ENCODE data around the gene VEGFA. TPM values are rescaled to one million over a fixed set of nuclear protein-coding genes. Genes with fewer than 3 reads are reported as not detected.
A peak's percentile ranks its signal among the peaks of the same experiment; 100 is the strongest.

VEGFA gene
- total RNA-seq, 6 donors from 2014 or later, result 129 to 564 (median 261) TPM

DNA sequence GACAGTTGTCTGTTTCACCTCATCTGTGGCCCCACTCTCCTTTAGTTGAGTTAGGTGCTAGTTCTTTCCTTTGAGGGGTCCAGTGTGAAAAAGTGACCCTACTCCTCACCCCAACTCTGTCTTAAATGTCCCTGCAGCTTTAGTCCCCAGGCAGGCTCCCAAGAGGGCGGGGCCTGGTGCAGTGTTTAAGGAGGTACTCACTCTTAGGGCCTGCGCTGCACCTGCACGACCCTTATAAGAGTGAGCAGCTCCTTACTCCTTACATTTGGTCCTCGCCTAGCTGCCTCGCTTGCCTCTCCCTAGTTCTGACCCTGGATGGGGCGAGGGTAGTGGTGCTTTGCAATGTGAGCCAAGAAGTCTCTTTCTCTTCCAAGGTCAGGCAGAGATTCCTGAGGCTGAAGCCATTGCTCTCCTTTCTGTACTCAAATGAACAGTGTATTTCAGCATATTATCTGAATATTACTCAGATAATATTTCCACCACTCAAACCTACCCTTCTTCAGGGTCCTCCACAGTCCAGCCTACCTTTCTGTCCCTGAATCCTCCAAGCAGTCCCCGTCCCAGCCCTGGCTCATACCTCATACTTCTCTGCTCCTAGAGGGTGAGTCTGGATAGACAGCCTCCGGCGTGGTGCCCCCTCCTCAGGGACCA, 11.9 kb upstream of the VEGFA start:
- no peak for DNase-seq
- Histone ChIP-seq H3K36me3 (no peaks in the 10 kb centered on the region), H3K27me3 (no peaks in the 10 kb centered on the region), H3K4me1 (peaks cover 3 to 19% (median 10%) of the 10 kb centered on the region in 4 donors), H3K27ac (peak overlapping the region in 3 of 4 donors; percentile 28 to 44 (median 32)), H3K4me3 (no peak overlapping the region), H3K9me3 (no peaks in the 10 kb centered on the region)
- TF ChIP-seq EP300 (IDR thresholded peaks at IDR 0.05) (no peak), POLR2AphosphoS5 (IDR thresholded peaks at IDR 0.05) (no peak), POLR2A (IDR thresholded peaks at IDR 0.05) (no peak)
- TF ChIP-seq, protein P1, sequence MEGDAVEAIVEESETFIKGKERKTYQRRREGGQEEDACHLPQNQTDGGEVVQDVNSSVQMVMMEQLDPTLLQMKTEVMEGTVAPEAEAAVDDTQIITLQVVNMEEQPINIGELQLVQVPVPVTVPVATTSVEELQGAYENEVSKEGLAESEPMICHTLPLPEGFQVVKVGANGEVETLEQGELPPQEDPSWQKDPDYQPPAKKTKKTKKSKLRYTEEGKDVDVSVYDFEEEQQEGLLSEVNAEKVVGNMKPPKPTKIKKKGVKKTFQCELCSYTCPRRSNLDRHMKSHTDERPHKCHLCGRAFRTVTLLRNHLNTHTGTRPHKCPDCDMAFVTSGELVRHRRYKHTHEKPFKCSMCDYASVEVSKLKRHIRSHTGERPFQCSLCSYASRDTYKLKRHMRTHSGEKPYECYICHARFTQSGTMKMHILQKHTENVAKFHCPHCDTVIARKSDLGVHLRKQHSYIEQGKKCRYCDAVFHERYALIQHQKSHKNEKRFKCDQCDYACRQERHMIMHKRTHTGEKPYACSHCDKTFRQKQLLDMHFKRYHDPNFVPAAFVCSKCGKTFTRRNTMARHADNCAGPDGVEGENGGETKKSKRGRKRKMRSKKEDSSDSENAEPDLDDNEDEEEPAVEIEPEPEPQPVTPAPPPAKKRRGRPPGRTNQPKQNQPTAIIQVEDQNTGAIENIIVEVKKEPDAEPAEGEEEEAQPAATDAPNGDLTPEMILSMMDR (IDR thresholded peaks at IDR 0.05), result no peak
- WGBS, 2 donors, result 54 to 56% methylated on average over 8 to 9 of the region's 9 CpGs
- ATAC-seq (ENCODE audit: low FRiP score in 2 of 2), result no peak

DNA sequence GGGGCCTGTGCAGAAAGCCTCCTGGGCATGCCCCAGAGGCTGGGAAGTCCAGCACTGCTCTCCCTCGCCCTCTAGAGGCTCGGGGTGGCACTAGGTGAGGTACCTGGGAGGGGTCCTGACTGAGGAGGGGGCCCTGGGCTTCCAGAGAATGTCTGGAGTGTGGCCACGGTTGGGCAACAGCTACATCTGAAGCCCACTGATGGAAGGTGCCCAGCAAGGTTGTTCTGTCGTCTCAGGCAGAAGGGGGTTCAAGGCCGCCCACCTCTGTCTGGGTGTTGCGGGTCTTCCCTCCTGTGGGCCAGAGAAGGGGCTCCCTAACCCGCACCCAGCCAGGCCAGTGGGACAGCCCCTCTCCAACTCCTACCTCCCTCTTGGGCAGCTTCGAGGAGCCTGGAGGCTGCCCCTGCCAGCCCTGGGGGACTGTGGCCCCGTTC, 11.4 kb upstream of the VEGFA start:
- ATAC-seq (ENCODE audit: low FRiP score in 2 of 2) (peak; percentile 32 to 50), DNase-seq (peak in 1 of 2 donors; percentile 46)
- Histone ChIP-seq H3K4me1 (peaks cover 3 to 19% (median 10%) of the 10 kb centered on the region in 4 donors), H3K36me3 (no peaks in the 10 kb centered on the region), H3K27me3 (no peaks in the 10 kb centered on the region), H3K4me3 (no peak overlapping the region), H3K27ac (peak overlapping the region in 3 of 4 donors; percentile 32 to 47 (median 44)), H3K9me3 (no peaks in the 10 kb centered on the region)
- TF ChIP-seq POLR2A (IDR thresholded peaks at IDR 0.05) (no peak), EP300 (IDR thresholded peaks at IDR 0.05) (no peak), POLR2AphosphoS5 (IDR thresholded peaks at IDR 0.05) (no peak)
- TF ChIP-seq, protein P1 (IDR thresholded peaks at IDR 0.05), result peak; percentile 30 to 69 (median 53)
- 64 to 73% methylated on average over 8 to 9 of the region's 9 CpGs for WGBS, 2 donors

DNA sequence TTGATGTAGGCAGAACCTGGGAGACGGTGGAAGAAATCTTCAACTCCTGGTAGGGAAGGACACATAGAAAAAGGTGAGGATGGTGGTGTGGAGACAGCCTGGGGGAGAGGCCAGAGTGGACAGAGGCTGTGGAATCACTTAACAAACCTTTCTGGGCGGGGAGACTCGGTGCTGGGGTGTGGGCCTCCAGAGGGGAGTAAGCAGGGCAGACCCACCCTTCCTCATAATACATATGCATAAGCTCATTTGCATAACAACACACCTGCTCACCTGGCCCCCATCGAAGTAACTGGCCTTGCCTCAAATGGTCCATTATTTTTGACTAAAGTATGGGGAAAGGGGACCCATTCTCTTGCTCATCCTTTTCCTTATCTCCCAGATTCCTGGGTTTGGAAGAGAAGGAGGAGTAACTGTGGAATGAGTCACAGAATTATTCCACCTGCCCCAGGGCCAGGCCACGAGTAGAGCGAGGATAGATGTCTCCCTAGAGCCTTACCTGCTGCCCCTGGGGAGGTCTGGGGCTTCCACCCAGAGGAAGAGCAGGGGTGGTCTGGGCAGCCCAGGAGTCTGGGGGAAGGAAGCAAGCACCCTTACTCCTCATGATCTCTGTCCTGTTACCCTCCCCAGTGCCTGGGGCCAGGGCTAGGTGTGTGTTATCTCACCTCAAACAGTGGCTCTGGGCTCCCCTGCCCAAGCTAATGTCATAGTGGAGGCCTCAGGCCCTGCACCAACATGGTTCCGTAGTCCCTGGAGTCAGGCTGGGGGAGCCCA, 10.7 kb upstream of the VEGFA start:
- Histone ChIP-seq H3K4me3 (no peak overlapping the region), H3K4me1 (peaks cover 3 to 19% (median 10%) of the 10 kb centered on the region in 4 donors), H3K36me3 (no peaks in the 10 kb centered on the region), H3K27ac (peak overlapping the region; percentile 32 to 77 (median 48)), H3K9me3 (no peaks in the 10 kb centered on the region), H3K27me3 (no peaks in the 10 kb centered on the region)
- TF ChIP-seq EP300 (IDR thresholded peaks at IDR 0.05), result no peak
- TF ChIP-seq POLR2AphosphoS5 (IDR thresholded peaks at IDR 0.05), result no peak
- TF ChIP-seq, protein P1 (IDR thresholded peaks at IDR 0.05), result no peak
- no peak for TF ChIP-seq POLR2A (IDR thresholded peaks at IDR 0.05)
- 71% methylated on average over 7 of the region's 7 CpGs for WGBS, 2 donors
- peak in 1 of 2 donors; percentile 61 for ATAC-seq (ENCODE audit: low FRiP score in 2 of 2)
- DNase-seq, result no peak

DNA sequence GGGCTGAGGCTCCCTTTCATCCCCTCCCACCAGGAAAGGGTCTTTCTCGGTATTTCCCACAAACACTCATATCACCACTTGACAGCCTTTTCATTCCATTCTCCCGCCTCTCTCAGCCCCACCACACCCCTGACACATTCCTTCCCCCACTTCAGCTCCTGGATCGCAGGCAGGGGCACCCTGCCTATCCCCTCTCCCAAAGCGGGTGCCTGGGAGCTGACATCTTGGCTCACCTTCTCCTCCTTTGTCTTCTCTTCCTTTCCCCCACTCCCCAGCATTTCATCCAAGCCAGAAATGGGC, 10.2 kb upstream of the VEGFA start:
- TF ChIP-seq, protein P1 (IDR thresholded peaks at IDR 0.05), result no peak
- no peak for TF ChIP-seq POLR2A (IDR thresholded peaks at IDR 0.05)
- TF ChIP-seq POLR2AphosphoS5 (IDR thresholded peaks at IDR 0.05), result no peak
- TF ChIP-seq EP300 (IDR thresholded peaks at IDR 0.05), result peak in 1 of 4 donors; percentile 35
- Histone ChIP-seq H3K4me1 (peaks cover 3 to 19% (median 10%) of the 10 kb centered on the region in 4 donors), H3K27ac (peak overlapping the region in 3 of 4 donors; percentile 8 to 77 (median 52)), H3K9me3 (no peaks in the 10 kb centered on the region), H3K36me3 (no peaks in the 10 kb centered on the region), H3K4me3 (no peak overlapping the region), H3K27me3 (no peaks in the 10 kb centered on the region)
- WGBS, 2 donors, result 60 to 70% methylated on average over 4 of the region's 4 CpGs
- DNase-seq, result no peak
- ATAC-seq (ENCODE audit: low FRiP score in 2 of 2), result peak in 1 of 2 donors; percentile 68
